HEK293T (cell line): ENCODE measurements around the gene CFAP73.

Experiments used
- CTCF ChIA-PET: fragments of 350-600 bp; formaldehyde crosslinking; extraction: SDS; loops from one replicate; lab custom pipeline; 2021; ENCODE audit warnings: antibody characterized with exemption, inconsistent platforms; lab: Yijun Ruan, JAX
- POLR2A ChIA-PET: fragments of 350-600 bp; formaldehyde crosslinking; extraction: SDS; loops from one replicate; lab custom pipeline; 2020; ENCODE audit warnings: antibody characterized with exemption, inconsistent platforms; lab: Yijun Ruan, JAX
- DNase-seq: peaks from one replicate; pipeline ENCODE4 v3.0.0; 2012; ENCODE audit warnings: mixed read lengths; ENCODE audit errors: extremely low spot score
- ARNT ChIP-seq: fragments of 450-650 bp; IDR thresholded peaks from 2 replicates; pipeline ENCODE4 v1.6.1; 2017; ENCODE audit warnings: mild to moderate bottlenecking
- BHLHE40 ChIP-seq: fragments of 450-650 bp; IDR thresholded peaks from 2 replicates; pipeline ENCODE4 v1.6.1; 2016; ENCODE audit warnings: mild to moderate bottlenecking, moderate library complexity, borderline replicate concordance
- CTBP1 ChIP-seq: fragments of 450-650 bp; IDR thresholded peaks from 2 replicates; pipeline ENCODE4 v1.6.1; 2016; ENCODE audit warnings: borderline replicate concordance
- ELF4 ChIP-seq: fragments of 450-650 bp; IDR thresholded peaks from 2 replicates; pipeline ENCODE4 v1.6.1; 2017; ENCODE audit warnings: antibody characterized with exemption
- FOXA1 ChIP-seq: fragments of 450-650 bp; IDR thresholded peaks from 2 replicates; pipeline ENCODE4 v1.6.1; 2016; ENCODE audit warnings: mild to moderate bottlenecking
- FOXK2 ChIP-seq: fragments of 450-650 bp; IDR thresholded peaks from 2 replicates; pipeline ENCODE4 v1.6.1; 2016; ENCODE audit warnings: mild to moderate bottlenecking
- FOXM1 ChIP-seq: fragments of 450-650 bp; IDR thresholded peaks from 2 replicates; pipeline ENCODE4 v1.6.1; 2017; ENCODE audit warnings: mild to moderate bottlenecking, borderline replicate concordance
- HDGF ChIP-seq: fragments of 450-650 bp; IDR thresholded peaks from 2 replicates; pipeline ENCODE4 v1.6.1; 2017; ENCODE audit warnings: antibody characterized with exemption, borderline replicate concordance
- L3MBTL2 ChIP-seq: fragments of 450-650 bp; conservative IDR thresholded peaks from 2 replicates; pipeline ENCODE4 v1.6.1; 2016; ENCODE audit warnings: mild to moderate bottlenecking
- LEF1 ChIP-seq: fragments of 450-650 bp; IDR thresholded peaks from 2 replicates; pipeline ENCODE4 v1.6.1; 2017; ENCODE audit warnings: mild to moderate bottlenecking, borderline replicate concordance
- NFRKB ChIP-seq: fragments of 450-650 bp; IDR thresholded peaks from 2 replicates; pipeline ENCODE4 v1.6.1; 2016; ENCODE audit warnings: mild to moderate bottlenecking, moderate library complexity
- PKNOX1 ChIP-seq: fragments of 450-650 bp; IDR thresholded peaks from 2 replicates; pipeline ENCODE4 v1.6.1; 2016
- SP1 ChIP-seq: fragments of 450-650 bp; IDR thresholded peaks from 2 replicates; pipeline ENCODE4 v1.6.1; 2017
- SUZ12 ChIP-seq: fragments of 450-650 bp; IDR thresholded peaks from 2 replicates; pipeline ENCODE4 v1.6.1; 2016; ENCODE audit warnings: mild to moderate bottlenecking
- TARDBP ChIP-seq: fragments of 450-650 bp; IDR thresholded peaks from 2 replicates; pipeline ENCODE4 v1.6.1; 2016
- ZNF384 ChIP-seq: fragments of 450-650 bp; IDR thresholded peaks from 2 replicates; pipeline ENCODE4 v1.6.1; 2016

CFAP73 gene

GRCh38 chr12:113189361-113189760, 39.8 kb downstream of the CFAP73 start:
- no peak for DNase-seq
- CTCF ChIA-PET, result interaction anchor here (0.6 to 0.7 kb wide), 2 partner anchors 12 to 15 kb away, joined by 3 read pairs; no protein-coding TSS in a partner anchor
- POLR2A ChIA-PET, result no interaction called here
- TF ChIP-seq LEF1 (no peak), SUZ12 (no peak), CTBP1 (no peak), ARNT (no peak), TARDBP (no peak), ELF4 (no peak), NFRKB (no peak), ZNF384 (no peak), FOXA1 (no peak), FOXK2 (no peak)

GRCh38 chr12:113190761-113191160, 41.2 kb downstream of the CFAP73 start:
- TF ChIP-seq L3MBTL2, result no peak
- ChIA-PET CTCF (no interaction called here), POLR2A (no interaction called here)
- DNase-seq, result peak; percentile 48

GRCh38 chr12:113191227-113191626, 41.7 kb downstream of the CFAP73 start:
- CTCF ChIA-PET, result no interaction called here
- POLR2A ChIA-PET, result no interaction called here
- no peak for TF ChIP-seq LEF1
- no peak for TF ChIP-seq HDGF
- no peak for TF ChIP-seq L3MBTL2
- DNase-seq, result no peak

GRCh38 chr12:113194971-113195391, 45.5 kb downstream of the CFAP73 start:
- DNase-seq, result no peak
- TF ChIP-seq SUZ12 (no peak), L3MBTL2 (no peak), PKNOX1 (no peak), HDGF (no peak), ELF4 (no peak), SP1 (no peak), LEF1 (no peak), FOXA1 (no peak), FOXM1 (no peak), FOXK2 (no peak), NFRKB (no peak)
- CTCF ChIA-PET, result interaction anchor here (1.0 kb wide), 1 partner anchor 231 kb away, joined by 4 read pairs; no protein-coding TSS in a partner anchor
- POLR2A ChIA-PET, result interaction anchor here (1.2 to 1.5 kb wide), 2 partner anchors 9 to 27 kb away, joined by 4 to 7 read pairs; partner anchors contain the start of genes DDX54, RITA1 and TPCN1

GRCh38 chr12:113195598-113195997, 46.1 kb downstream of the CFAP73 start:
- CTCF ChIA-PET, result interaction anchor here (1.0 kb wide), 1 partner anchor 230 kb away, joined by 4 read pairs; no protein-coding TSS in a partner anchor
- no peak for TF ChIP-seq SP1
- TF ChIP-seq HDGF, result no peak
- no peak for TF ChIP-seq FOXM1
- no peak for TF ChIP-seq FOXA1
- TF ChIP-seq LEF1, result no peak
- TF ChIP-seq ZNF384, result no peak
- TF ChIP-seq FOXK2, result no peak
- no peak for TF ChIP-seq TARDBP
- no peak for TF ChIP-seq PKNOX1
- no peak for TF ChIP-seq L3MBTL2
- TF ChIP-seq ELF4, result no peak
- TF ChIP-seq BHLHE40, result no peak
- no peak for TF ChIP-seq NFRKB
- no peak for TF ChIP-seq CTBP1
- POLR2A ChIA-PET, result interaction anchor here (1.2 to 1.5 kb wide), 2 partner anchors 10 to 26 kb away, joined by 4 to 7 read pairs; partner anchors contain the start of genes DDX54, RITA1 and TPCN1
- no peak for DNase-seq

GRCh38 chr12:113196582-113196981, 47.1 kb downstream of the CFAP73 start:
- no peak for DNase-seq
- CTCF ChIA-PET, result no interaction called here
- TF ChIP-seq SP1 (no peak), BHLHE40 (no peak), FOXK2 (no peak), ARNT (no peak), HDGF (no peak), FOXA1 (no peak), NFRKB (no peak), LEF1 (no peak), ZNF384 (no peak), PKNOX1 (no peak), L3MBTL2 (no peak), TARDBP (no peak), CTBP1 (no peak), ELF4 (no peak), SUZ12 (no peak), FOXM1 (no peak)
- POLR2A ChIA-PET, result interaction anchor here (0.9 kb wide), 1 partner anchor 11 kb away, joined by 3 read pairs; the partner anchor contains the start of genes DDX54 and RITA1
